Posterior vena cava (tissue), 2 donors: ENCODE measurements around the gene DEDD2. TPM values are rescaled to one million over a fixed set of nuclear protein-coding genes. Genes with fewer than 3 reads are reported as not detected.

ENCODE experiments used
- DNase-seq: peaks from one replicate; pipeline ENCODE4 v3.0.0-alpha.2; 2020; ENCODE audit warnings: low spot score
- intact Hi-C, 2 donors: fragments of 100-400 bp; cut with DNase I; formaldehyde crosslinking; loops; one replicate each; pipeline versions ENCODE4 v1.14.1 to v1.14.2; 2022 to 2023
- total RNA-seq, 2 donors: library from RNA; stranded (reverse); fragmentation: NEBNext Ultra II Directional; extraction: Animal tissue kit (Norgen Biotek cat#: 25700); gene quantifications; one replicate each; pipeline ENCODE4 v1.2.1, GENCODE V29; 2021
- donor health status: DM: yes; HTN: yes; CAD: no.
- donor health status: DM: yes; HTN: yes; CAD: no.

The DEDD2 gene
- total RNA-seq, 2 donors from 2014 or later: 12.2 to 13.0 TPM

- intact Hi-C loops: loop anchor here (5.0 kb wide), 1 partner anchor 52 kb away; the partner anchor contains the start of gene POU2F2 (in 2 of the 2)
- DNase-seq: peak; percentile 93
Measured at GRCh38 chr19:42184401-42184861, 33.0 kb downstream of the DEDD2 start.

- DNase-seq: no peak
- intact Hi-C loops: no loop called here
Measured at GRCh38 chr19:42178791-42179674, 38.4 kb downstream of the DEDD2 start.

- no peak for DNase-seq
- intact Hi-C loops: no loop called here
Measured at GRCh38 chr19:42177686-42178019, 39.8 kb downstream of the DEDD2 start.

- DNase-seq: peak; percentile 90
- intact Hi-C loops: no loop called here
Measured at GRCh38 chr19:42176990-42177685, 40.3 kb downstream of the DEDD2 start.

GRCh38 chr19:42176649-42176989, 40.9 kb downstream of the DEDD2 start:
- DNase-seq: no peak
- intact Hi-C loops: no loop called here

- DNase-seq: no peak
- intact Hi-C loops: no loop called here
Measured at GRCh38 chr19:42175952-42176648, 41.4 kb downstream of the DEDD2 start.

- intact Hi-C loops: no loop called here
- no peak for DNase-seq
Measured at GRCh38 chr19:42174958-42175734, 42.3 kb downstream of the DEDD2 start.

- intact Hi-C loops: no loop called here
- DNase-seq: no peak
Measured at GRCh38 chr19:42174188-42174587, 43.3 kb downstream of the DEDD2 start.

- intact Hi-C loops: no loop called here
- DNase-seq: no peak
Measured at GRCh38 chr19:42173695-42174094, 43.8 kb downstream of the DEDD2 start.

GRCh38 chr19:42172261-42172660, 45.2 kb downstream of the DEDD2 start:
- no peak for DNase-seq
- intact Hi-C loops: no loop called here

- intact Hi-C loops: no loop called here
Measured at GRCh38 chr19:42170715-42171114, 46.8 kb downstream of the DEDD2 start.

GRCh38 chr19:42169486-42170413, 47.7 kb downstream of the DEDD2 start:
- intact Hi-C loops: no loop called here
- no peak for DNase-seq

More at GRCh38 chr19:42170715-42171114, 46.8 kb downstream of the DEDD2 start:
- no peak for DNase-seq

- intact Hi-C loops: no loop called here
- no peak for DNase-seq
Measured at GRCh38 chr19:42168206-42168605, 49.3 kb downstream of the DEDD2 start.

GRCh38 chr19:42166316-42166715, 51.2 kb downstream of the DEDD2 start:
- DNase-seq: no peak
- intact Hi-C loops: no loop called here

GRCh38 chr19:42165146-42165545, 52.3 kb downstream of the DEDD2 start:
- intact Hi-C loops: no loop called here
- DNase-seq: no peak

- no peak for DNase-seq
- intact Hi-C loops: loop anchor here in 1 of 2 donors (1.0 kb wide), 1 partner anchor 34 kb away; no protein-coding TSS in a partner anchor
Measured at GRCh38 chr19:42161616-42162263, 55.7 kb downstream of the DEDD2 start.

- intact Hi-C loops: no loop called here
Measured at GRCh38 chr19:42159942-42160341, 57.5 kb downstream of the DEDD2 start.

GRCh38 chr19:42158926-42159325, 58.6 kb downstream of the DEDD2 start:
- intact Hi-C loops: no loop called here
- no peak for DNase-seq

More at GRCh38 chr19:42159942-42160341, 57.5 kb downstream of the DEDD2 start:
- no peak for DNase-seq
